Suprapubic skin (tissue), 3 donors: ENCODE measurements around the gene MAP3K8.

Source experiments
- POLR2A ChIP-seq, 2 donors: fragments of 450-650 bp; IDR thresholded peaks; one replicate each; pipeline ENCODE4 v1.6.1; 2017; ENCODE audit warnings: antibody characterized with exemption in 2 of 2, mild to moderate bottlenecking in 2 of 2, moderate library complexity in 2 of 2
- TF ChIP-seq, protein P1 (sequence below), 2 donors: fragments of 200-600 bp in 1 of 2; fragments of 450-650 bp in 1 of 2; sonication (generic) in 1 of 2; IDR thresholded peaks; one replicate each; pipeline ENCODE4 v1.5.1; 2016 to 2019; ENCODE audit warnings: antibody characterized with exemption in 2 of 2, mild to moderate bottlenecking in 1 of 2, moderate library complexity in 1 of 2

DNA sequence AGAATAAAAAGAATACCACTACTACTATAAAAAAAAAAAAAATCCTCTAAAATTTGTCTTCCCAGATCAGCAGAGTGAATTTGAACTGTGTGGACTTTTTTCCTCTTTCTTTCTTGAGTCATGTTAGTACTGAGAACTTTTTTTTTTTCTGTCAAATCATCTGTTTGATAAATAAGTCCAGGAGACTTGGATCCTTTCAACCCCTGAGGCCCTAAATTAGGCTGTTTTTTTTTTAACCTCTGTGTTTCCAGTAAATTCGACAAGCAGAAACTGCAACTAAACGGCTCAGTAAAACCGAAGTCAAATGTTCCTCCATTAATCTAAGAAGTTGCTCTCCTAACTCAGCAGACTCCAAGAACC is 2.7 kb downstream of the MAP3K8 start:
- TF ChIP-seq POLR2A (IDR thresholded peaks at IDR 0.05) = no peak
- TF ChIP-seq, protein P1, sequence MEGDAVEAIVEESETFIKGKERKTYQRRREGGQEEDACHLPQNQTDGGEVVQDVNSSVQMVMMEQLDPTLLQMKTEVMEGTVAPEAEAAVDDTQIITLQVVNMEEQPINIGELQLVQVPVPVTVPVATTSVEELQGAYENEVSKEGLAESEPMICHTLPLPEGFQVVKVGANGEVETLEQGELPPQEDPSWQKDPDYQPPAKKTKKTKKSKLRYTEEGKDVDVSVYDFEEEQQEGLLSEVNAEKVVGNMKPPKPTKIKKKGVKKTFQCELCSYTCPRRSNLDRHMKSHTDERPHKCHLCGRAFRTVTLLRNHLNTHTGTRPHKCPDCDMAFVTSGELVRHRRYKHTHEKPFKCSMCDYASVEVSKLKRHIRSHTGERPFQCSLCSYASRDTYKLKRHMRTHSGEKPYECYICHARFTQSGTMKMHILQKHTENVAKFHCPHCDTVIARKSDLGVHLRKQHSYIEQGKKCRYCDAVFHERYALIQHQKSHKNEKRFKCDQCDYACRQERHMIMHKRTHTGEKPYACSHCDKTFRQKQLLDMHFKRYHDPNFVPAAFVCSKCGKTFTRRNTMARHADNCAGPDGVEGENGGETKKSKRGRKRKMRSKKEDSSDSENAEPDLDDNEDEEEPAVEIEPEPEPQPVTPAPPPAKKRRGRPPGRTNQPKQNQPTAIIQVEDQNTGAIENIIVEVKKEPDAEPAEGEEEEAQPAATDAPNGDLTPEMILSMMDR (IDR thresholded peaks at IDR 0.05) = no peak
